GM18870 (cell line): Measurements from ENCODE around the gene PROX1.
A peak's percentile ranks its signal among the peaks of the same experiment; 100 is the strongest.

Experiments
- ATAC-seq: cut with Tn5 transposase; IDR thresholded peaks from one replicate; pipeline ENCODE4 v1.9.1; 2021; ENCODE audit warnings: moderate library complexity; ENCODE audit not compliant: unreplicated experiment

PROX1 gene

DNA sequence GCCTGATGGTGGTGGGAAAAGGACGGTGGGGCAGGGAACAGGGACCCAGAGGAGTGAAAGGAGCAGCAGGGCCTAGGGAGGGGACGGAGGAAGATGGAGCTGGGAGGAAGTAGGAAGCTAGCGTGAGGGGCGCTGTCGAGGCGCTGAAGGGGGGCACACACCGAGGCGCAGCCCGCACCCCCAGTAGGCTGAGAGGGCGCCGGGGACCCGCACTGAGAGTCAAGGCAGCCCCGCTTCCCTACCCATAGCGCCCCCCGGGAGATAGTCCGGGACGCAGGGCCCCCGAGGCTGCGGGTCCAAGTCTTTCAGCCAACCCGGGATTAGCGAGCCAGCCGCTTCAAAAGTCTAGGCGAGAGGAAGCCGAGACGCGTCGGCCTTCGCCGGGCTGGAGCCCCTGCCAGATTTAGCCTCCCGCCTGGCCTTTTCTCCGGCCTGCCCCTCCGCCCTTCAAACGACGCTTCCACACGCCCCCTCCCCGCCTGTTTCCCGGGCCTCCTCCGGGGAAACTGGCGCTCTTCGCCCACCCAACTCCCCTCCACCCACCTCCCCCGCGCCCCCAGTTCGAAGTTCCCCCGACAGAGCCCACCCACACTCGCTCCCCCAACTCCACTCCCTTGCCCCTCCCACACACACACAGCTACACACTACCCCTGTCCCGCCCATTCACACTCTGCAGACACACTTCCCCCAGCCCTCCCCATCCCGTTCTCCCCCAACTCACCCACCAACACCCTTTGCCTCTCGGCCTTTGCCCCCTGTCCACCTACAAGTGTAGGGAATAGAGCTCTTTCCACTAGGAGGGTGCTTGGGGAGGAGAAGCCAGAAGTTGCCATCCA, 7.8 kb upstream of the PROX1 start:
- no peak for ATAC-seq

DNA sequence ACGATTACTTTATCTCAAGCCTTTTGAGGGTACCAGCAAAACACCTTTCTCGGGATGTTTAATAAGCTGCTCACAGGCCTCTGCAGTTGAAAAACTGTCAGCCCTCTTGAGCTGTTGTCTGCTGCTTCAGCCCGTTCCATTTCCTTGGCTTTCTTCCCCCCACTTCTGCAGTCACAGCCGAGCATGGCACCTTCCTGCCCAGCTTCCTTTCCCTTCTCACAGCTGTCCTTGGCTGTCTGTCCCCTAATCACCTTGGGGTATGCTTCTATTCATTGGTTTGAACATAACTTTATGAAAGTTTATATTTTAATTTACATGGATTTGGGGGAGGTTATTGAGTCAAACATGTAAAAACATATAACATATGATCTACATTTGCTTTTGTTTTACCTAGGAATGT, 6.9 kb upstream of the PROX1 start:
- no peak for ATAC-seq

DNA sequence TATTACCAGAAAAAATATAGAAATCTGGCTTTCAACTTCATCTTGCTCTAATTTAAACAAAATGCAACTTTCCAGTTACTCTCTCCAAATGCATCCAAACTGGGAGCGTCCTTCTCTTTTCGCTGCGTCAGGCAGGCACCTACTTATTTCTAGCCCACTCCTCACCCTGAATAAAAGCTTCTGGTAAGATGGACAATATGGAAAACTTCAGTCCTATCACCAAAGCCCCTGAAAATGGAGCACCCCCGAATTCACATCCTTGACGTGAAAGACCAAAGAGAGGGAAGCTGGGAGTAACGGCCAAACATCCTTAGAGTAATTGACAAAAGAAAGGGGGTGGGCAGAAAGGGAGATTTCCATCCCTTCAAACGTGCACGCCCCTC, 5.5 kb upstream of the PROX1 start:
- no peak for ATAC-seq

DNA sequence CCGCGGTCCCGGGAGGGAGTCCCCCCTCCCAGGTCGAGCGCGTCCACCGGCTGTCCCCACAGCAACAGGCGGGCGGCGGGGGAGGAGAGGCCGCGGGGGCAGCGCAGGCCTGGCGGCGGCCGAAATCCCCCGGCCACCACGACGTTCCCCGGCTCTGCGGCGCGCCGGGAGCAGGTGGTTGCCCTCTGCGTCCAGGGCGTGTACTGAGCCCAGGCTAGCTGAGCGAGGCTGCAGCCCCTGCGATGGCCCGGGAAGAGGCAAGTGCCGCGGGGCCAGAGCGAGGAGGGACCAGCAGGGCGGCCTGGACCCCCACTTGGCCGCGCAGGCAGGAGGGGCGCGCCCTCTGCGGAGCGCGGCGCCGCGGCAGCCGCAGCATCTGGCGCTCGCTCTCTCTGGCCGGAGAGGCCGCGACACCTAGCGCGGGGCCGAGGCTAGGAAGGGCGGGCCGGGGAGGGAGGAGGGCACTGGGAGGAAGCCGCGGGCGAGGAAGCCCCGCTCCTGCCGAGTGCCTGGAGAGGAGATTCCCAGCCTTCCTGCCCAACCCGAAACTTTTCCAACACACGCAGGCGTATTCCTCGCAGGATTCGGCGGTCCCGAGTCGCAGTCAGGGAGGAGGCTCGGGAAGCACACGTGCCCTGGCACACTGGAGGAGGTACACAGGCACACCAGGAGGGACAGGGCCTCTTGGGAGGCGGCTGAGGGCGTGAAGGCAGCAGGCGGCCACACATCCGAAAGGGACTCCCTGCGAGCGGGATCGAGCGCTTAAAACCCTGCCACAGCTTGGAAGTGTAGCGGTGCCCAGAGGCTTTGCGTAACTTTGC, 4.9 kb upstream of the PROX1 start:
- no peak for ATAC-seq

DNA sequence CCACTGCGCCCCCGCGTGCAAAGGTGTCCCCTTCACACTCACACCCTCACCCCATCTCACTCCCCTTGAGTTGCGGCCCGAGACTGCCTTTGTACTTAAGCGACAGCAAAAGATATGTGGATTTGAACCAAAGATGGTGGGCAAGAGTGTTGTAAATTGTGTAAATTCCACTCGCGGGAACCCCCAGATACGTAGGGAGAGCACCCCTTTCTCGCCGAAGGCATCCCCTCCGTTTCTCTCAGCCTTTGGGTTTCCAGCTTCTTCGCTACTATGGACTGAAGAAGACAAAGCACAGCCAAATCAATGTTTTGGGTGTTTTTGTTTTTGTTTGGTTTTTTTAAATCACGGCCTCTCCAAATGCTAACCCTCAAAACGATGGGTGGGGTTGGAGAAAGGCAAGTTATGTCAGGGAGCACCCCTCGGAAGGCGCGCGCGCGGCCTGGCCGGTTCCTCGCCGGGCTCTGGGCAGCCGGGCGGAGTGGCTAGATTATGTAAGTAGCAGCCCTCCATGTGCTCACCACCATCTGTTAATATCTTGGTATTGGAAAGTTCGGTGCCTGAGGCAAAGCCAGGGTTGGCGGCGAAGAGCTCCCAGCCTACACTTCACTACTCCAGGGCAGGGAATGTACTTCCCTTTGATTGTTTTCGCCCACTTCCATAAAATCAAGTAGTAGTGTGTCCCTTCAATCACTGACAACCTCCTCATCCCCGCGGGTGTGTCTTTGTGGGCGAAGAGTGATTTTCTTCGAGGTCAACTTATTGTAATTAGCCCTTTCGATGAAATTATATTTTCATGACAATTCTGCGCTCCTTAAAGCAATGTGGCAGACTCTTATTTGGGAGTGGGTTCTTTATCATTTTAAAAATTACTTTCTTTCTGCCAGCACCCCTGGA, 4.0 kb upstream of the PROX1 start:
- ATAC-seq, result no peak

DNA sequence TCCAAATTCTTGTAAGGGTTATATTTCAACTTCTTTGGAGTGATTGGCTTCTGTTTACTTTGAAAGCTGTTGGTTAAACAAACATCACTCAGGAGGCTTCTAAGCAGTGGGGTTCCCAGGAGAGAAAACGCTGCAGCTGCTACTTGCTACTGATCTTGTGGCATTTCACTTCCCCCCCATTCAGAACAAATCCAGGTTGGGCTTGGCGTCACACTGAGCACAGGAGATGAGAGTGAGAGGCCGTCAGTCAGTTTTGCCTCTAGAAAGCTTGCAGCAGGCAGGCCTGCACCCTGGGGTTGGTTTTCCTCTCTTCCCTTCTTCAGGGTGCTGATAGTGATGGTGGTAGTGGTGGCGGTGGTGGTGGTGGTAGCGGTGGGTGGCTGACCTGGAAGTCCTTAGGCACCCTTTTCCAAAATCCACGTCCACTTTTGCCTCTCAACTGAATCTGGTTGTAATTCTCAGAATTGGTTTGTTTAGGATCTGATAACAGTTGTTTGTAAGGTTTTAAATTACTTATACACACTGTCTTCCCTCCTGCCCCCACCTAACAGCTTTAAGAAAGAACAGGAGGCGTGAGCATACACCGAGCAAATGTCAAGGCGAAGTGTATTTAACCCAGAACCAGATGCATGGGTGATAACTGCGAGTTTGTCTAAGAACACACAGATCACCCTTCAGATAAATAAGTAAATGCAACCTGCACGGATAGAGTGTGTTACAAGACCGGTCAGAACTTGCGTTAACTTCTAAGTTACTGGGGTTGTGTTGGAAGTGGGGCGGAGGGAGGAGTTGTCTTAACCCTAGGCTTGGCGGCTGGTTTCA, 3.2 kb upstream of the PROX1 start:
- no peak for ATAC-seq

DNA sequence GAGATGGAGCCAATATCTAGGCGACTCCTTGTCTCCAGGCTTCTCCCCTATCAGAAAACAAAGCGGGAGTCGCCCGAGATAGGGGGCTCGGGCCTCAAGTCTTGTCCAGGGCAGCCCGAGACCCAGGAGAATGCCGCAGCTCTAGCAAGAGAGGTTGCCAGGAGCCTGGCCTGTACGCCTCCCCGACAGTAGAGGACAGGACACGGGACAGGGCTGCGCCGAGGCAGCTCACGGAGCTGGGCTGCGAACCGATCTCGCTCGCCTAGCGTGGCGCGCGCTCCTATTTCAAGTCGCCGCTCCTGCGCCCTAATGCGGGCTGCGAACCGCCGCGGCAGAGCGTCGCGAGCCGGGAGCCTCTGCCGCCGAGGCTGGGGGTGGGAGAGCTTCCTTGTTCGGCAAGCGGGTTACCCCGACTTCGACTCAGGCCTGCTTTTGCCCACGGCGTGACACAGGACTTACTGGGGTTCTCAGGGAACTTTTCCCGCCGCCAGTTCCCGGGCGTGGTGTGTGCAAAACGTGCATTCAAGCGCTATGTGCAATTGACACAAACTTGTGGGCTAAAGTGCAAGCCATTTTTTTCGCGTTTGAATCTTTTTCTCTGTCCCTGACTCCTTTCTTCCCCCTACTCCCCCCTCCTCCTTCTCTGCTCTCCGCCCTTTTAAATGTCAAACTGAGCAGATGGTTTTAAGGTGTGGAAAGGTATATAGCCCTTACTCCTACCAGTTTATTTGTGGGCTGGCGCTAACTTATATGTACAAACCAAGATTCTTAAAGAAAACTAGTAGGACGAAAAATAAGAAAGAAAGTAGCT, 2.4 kb upstream of the PROX1 start:
- ATAC-seq, result no peak

DNA sequence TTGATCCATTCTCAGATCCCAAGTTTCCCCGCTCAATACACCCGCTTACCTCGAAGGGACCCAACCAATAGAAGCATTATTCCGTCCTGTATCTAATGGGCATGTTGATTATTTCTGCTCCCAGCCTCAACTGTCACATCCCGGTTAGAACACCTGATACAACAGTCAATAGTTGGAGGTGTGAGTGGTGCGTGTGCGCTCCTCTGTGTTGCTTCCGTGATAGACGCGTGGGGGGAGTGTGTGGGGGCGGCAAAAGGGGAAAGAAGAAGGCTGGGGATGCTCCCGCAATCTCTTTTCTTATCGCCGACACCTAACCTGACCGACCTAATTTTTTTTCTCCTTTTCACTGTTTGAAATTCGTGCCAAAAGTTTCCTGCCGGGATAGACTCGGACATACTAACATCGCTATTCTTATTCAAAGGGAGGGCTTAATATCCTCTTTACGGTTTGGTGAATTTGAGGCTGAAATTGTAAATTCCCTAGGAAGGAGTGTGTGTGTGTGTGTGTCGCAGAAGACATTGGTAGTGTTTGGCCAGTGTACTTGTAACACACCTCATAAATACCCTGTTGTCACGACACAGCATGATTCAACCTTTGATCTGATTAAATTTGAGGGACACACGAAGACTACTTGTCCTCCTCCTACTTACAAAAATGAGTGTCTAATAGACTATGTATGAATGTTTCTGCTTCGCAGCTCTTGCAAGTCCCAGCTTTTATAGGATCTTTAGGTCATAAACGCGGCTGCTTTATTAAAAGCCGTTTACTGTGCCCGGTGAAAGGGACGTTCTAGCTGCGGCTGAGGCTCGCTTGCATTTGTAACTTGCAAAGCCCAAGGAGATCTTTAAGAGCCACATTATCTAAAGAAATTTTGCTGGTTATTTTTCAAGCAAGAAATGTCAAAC, 1.5 kb upstream of the PROX1 start:
- ATAC-seq, result no peak

DNA sequence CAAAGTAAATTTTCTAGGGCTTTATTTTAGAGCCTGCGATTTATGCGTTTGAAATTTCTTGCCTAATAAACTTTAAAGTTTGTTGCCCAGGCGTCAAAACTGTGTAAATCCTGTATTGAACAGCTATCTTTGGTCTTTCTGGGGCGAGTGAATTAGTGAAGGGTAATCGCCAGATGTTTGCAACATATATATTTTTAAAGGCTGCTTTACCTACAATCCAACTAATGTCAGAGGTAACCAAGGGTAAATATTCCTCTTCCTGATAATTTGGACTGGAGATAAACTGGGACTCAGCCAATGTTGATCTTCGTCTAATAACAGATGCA, 885 bp upstream of the PROX1 start:
- no peak for ATAC-seq

DNA sequence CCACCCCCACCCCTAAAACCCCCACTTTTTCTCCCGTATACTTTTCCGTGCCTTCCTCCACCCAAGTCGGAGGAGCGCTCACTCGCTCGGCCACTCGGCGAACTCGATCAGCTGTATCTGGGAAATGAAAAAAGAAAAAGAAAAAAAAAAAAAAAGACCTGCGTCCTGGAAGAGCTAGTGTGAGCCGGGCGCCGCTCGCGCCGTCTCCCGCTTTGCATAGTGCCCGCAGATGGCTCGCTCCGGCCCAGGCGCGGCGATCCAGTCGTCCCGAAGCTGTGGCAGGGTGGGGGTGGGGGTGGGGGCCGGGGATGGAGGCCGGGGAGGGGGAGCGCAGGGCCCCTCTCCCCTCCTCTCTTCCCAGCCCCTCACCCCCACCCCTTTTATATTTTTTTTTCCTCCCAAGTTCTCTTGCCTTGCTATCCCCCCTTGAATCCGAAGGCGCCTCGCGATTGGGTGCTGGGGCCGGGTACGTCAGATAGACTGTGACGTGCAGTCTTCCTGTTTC, 299 bp upstream of the PROX1 start:
- peak; percentile 18 for ATAC-seq

DNA sequence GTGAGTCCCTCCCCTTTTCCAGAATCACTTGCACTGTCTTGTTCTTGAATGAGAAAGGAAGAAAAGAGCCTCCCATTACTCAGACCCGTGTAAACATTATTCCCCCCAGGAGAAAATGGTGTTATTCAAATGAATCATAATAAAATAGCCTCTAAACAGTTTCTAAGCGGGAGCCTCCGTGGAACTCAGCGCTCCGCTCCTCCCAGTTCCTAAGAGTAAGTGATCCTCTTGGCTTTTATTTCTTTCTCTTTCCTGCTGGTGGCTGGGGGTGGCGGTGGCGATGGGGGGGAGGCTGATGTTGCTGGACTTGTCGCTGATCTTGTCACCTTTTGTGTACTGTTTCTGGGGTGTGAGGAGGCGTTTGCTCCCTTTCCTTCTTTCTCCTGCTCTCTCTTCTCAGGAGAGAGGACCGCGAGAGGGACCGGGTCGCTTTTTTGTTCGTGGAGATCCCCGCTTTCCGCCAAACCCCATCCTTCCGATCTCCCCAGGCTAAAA, 781 bp downstream of the PROX1 start:
- no peak for ATAC-seq

DNA sequence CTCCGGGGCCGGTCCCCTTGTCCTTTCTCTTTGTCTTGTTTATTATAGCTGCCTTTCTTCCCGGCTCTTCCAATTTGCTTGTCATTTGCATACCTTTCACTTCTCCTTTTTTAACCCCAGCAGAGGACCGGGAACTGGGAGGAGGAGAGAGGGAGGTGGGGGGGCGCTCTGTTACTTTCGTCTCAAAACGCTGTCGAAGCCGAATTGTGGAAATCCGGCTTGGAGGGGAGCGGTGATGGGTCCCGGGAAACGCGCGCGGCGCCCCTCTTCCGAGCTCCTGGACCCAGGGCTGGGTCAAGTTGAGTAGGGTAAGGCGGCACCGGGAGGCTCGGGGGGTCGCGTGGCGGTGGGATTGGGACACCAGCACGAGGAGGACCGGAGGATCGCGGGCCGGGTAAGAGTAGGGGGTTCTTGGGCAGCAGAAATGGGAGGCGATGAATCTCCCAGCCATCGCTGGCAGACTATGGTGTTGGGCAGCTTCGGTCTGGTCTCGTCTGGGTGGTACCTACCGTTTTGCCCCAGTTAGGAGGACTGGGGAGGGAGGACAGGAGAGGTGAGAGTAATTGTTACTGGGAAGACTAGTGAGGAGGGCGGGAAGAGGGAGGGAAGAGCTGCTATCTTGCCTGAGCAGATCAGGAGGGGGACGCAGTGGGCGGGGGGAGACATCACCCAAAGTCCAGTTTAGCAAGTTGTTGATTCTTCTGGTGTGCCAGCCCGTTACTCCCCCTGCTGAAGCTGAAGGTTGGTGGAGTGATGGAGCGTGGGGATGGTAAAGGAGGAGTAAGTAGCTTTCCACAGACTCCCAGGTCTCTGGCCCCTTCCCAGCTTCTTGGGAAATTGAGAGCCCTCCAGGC, 1.5 kb downstream of the PROX1 start:
- ATAC-seq, result no peak

DNA sequence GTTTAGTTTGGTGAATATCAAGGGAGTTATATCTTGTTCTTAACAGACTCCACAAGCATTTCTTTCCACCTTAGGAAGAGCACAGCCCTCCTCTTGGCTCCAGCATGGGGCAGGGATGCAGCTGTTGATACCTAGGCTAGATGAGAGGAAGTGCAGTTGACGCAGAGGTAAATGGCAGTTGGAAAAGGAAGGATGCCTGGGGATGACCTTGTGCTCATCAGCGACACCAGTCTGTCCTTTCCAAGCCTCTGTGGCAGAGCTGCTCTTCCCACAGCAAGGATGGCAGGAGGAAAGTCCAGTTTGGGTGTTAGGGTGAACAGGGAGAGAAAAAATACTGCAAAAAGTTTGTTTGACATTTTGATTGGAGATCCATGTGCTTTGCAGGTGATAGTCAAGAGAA, 6.2 kb downstream of the PROX1 start:
- ATAC-seq, result no peak

DNA sequence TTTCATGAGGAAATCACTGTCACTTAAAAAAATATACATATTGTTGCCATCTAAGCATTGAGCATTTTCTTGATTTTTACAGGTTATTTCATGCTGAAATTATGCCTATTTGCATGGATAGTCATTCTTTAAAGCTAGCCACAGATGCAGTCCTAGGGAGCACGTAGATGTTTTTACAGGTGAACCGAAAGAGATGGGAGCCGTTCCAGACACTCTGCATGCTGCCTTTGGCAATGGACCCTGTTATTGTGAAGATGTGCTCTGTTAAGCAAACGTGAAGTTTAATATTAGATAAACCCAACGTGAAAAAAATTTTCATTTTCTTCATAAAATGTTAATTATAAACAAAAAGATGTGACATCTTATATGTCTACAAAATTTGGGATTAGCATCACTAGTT, 7.1 kb downstream of the PROX1 start:
- ATAC-seq, result no peak

DNA sequence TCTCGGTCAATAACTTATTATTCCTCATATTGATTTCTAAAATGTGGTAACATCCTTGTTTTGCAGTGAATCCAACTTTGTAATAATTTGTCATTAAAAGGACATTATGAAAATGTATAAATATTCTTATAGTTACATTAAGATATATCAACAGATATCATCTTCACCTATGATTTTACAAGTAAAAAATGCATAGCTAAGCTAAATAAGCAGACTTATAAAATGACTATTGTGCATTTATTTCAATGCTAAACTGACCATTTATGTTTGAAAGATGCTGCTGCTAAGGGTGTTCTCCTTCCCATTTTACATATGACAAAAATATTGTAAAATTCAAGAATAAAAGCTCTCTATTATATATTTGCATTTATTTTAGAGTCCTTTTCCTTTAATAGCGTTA, 7.8 kb downstream of the PROX1 start:
- ATAC-seq, result no peak

DNA sequence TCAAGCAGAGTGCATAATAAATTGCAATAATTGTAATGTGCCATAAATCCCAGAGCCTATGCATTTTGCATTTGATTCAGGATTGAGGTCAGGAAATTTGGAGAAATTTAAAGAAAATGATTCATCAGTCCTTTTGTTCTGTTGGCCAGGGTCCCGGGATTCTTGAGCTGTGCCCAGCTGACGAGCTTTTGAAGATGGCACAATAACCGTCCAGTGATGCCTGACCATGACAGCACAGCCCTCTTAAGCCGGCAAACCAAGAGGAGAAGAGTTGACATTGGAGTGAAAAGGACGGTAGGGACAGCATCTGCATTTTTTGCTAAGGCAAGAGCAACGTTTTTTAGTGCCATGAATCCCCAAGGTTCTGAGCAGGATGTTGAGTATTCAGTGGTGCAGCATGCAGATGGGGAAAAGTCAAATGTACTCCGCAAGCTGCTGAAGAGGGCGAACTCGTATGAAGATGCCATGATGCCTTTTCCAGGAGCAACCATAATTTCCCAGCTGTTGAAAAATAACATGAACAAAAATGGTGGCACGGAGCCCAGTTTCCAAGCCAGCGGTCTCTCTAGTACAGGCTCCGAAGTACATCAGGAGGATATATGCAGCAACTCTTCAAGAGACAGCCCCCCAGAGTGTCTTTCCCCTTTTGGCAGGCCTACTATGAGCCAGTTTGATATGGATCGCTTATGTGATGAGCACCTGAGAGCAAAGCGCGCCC, 8.7 kb downstream of the PROX1 start:
- ATAC-seq, result no peak
